Suppressor macrophage treated with lipopolysaccharide for 1 hour (primary cell): ENCODE results near the gene MPPED2.
A peak's percentile ranks its signal among the peaks of the same experiment; 100 is the strongest.
"Not testable (repeated sequence)": the region's sequence is repeated elsewhere in the genome, so short reads cannot be mapped to it uniquely, and the experiment has no call there.

Experiments
- DNase-seq, 3 donors: peaks; one replicate each; pipeline ENCODE4 v3.0.0-alpha.2; 2020 to 2022

MPPED2 gene

DNA sequence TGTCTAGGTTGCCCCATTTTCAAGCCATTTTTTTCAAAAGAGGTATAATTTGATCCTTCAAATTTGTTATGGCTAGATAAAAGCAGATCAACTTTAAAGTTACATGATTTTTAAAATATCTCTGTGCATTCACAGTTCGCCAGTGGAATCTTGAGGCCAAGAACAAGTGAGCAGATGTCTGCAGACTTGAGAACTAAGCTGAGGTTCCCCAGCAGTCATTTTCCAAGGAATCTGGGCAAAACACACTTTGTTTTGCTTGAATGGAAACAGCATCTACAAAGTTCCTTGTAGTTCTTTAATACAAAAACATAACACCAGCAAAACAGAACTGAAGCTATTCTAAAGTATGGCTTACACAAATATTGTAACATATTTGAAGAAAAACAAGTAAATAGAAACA, 7.7 kb downstream of the MPPED2 start:
- DNase-seq, result no peak

DNA sequence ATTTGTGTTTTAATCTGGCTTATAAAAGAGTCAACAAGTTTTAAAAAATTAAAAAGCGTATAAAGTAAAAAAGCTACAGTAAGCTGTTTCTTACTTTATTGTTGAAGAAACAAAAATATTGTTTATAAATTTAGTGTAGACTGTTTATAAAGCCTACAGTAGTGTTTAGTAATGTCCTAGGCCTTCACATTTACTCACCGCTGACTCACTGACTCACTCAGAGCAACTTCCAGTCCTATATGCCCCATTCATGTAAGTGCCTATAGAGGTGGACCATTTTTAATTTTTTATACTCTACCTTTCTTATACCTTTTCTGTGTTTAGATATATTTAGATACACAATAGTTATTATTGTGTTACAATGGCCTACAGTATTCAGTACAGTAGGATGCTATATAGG, 12.2 kb downstream of the MPPED2 start:
- no peak for DNase-seq

DNA sequence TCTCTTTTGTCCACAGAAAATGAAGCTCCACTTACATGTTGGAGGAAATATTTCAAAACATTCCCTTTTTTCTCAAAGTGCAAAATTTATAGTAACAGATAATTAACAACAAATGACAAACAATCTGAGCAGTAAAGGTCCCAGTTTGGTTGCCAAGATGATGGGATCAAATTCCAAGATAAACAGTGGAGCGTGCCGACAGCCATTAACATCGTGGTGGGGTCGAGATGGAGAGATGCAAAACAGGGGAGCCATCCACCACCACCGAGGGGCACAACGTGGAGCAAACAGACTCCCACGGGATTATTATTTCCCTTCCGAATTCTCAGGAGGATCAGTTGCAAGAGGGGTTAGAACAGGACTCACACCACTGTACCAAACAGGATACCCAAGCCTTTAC, 17.2 kb downstream of the MPPED2 start:
- DNase-seq, result no peak

DNA sequence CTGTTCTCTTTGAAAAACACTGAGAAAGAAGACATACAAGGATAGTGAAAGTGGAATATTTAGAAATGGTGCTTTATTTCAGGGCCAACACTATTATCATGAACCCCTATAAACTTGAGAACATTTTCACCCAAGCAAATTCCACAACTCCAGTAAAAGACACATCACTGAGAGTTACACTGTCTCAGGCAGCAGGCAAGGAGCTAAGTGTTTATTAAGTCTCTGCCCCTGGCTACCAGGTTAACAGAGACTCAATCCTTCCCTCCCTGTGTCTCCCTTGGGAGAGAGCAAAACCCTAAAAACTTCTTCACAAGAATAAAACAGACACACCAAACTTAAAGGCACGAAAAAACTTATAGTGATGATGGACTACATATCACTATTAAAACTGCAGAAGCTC, 18.5 kb downstream of the MPPED2 start:
- no peak for DNase-seq

DNA sequence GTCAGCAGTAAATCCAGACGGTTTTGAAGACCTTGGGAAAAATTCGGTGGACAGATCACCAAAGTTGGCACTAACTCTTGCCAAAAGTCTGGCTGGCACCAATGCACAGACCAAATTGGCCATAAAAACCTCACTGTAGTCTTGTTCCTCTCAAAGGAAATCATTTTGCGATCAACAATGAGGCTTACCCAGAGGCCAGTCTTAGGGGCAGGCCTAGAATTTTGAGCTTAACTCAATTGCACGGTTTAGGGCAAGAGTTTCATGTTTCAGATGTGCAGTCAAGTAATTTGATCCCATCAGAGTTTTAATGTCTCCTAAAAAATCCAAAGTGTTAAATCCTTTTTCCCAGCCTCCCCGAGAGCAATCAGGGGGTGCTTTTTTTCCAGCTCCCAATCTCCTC, 19.0 kb downstream of the MPPED2 start:
- no peak for DNase-seq

DNA sequence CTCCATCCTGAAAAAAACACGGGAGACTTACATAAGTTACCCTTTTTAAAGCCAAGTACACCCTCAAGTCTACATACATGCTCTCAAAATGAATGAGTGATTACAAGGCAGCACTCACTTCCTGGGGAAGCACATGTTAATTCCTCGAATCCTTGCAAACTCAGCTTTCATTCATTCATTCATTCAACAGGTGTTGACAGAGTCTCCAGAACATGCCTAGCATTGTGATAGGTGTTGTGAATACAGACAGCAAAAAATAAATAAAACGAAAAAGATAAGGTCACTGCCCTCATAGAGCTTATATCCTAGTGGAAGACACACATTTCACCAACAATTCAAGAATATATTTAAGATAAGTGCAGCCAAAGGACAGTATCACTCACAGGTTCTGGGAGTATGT, 19.7 kb downstream of the MPPED2 start:
- no peak for DNase-seq

DNA sequence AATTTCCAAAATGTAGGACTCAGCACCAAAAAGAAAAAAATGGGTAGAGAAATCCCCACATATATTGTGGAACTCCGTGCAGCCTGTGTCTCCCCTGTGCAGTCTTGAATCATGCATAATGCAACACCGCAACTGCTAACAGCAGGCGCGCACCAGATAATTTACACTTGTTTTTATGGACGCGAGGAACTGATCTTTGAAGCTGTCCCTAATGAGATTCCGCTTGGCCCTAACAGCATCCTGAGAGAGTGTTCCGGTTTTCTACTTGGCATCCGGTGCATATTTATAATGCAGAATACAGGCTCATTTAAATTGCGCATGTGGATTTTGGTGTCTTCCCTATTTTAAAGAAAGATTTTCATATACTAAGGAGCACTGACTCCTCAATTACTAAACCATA, 21.1 kb downstream of the MPPED2 start:
- no peak for DNase-seq

DNA sequence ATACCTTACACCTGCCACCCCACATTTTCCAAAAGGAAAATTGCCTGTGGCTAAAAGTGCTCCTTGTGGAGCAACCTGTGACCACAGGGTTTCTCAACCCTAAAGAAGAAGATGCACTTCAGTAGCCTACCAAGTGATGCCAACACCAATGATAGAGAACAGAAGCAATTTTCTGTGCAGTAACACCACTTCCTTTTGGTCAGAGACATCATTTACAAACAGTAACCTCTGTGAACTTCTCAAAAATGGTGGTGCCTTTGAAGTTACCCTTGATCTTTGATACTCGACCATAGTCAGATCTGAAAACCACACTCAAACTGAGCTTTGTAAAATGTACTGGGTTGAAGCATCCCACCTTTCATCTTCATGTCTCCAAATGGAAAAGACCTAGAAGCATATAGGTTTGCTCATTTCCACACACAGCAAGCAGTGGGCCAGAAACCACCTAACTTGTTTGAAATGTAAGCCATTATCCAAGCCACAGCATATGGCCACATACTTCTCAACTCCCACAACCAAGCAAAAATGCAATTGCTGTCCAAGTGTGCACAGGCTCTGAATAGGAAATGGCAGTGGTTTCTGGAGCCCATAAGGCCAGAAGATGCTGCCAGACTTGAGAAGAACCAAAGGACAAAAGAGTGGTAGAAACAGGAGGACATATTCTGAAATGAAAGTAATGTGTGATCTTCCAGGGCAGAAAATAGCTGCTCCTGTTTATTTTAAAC, 24.3 kb downstream of the MPPED2 start:
- DNase-seq, result no peak

DNA sequence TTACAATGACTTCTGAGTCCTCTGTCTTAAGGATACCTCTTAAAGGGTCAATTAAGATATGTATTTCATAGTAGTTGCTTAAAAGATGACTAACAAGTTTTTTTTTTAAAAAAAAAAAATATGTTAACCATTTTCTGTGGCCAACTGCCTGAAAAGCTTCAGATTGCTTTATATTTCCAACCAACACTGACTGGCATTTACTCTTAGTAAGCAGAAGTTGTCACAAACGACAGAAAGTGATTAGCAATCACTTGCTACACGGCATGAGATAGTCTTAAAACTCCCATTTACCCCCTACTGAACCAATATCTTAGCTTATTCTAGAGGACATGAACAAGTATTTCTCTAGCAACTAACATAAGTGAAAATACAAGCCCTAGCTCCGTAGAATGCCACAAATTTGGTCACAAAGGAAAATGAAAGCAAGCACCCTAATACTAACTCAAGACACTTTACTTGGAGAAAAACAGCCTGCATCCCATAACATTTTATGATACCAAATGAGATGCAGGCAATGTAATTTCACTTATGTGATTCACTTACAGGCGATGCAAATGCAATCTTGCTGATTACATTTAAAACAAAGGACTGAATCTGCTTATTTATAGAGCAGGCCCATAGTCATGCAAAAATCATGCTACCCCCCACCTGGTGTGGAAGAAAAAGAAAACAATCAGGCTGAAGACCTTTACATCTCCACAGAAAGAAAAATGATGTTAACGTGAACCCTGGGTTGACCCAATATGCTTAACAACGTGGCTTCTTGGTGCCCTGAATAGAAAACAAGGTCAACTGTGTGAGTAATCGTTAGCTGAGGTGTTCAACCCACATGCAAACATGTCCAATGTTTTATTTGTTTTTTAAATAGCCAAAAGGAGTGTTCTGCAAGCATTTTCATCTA, 25.7 kb downstream of the MPPED2 start:
- DNase-seq, result no peak

DNA sequence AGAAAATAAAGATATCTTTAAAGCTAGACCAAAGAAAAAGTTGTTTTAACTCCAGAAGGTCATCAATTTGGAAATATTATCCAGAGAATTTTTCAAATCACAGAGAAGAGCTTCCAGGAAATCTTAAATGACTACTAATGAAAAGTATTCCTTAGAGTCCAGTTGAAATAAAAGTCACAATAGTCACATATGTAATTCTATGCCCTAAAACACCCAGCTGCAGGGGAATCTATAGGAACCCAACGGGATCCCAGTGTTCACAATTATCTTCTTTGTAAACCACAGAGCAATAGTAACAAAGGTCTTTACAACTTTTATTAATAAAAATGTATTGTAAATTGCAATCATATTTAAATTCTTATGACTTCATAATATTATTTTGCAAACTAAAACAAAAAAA, 27.1 kb downstream of the MPPED2 start:
- DNase-seq, result no peak

DNA sequence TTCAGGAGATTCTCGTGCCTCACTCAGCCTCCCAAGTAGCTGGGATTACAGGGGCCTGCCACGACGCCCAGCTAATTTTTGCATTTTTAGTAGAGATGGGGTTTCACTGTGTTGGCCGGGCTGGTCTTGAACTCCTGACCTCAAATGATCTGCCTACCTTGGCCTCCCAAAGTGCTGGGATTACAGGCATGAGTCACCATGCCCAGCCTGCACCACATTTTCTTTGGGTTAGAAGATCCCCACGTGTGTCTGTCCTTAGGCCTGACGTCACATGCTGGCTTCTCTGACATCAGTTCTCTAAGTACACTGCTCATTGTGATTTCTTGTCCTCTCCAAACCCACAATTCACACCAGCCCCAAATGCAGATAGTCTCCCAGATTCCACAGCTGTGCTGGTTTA, 31.6 kb downstream of the MPPED2 start:
- DNase-seq, result not testable (repeated sequence)

DNA sequence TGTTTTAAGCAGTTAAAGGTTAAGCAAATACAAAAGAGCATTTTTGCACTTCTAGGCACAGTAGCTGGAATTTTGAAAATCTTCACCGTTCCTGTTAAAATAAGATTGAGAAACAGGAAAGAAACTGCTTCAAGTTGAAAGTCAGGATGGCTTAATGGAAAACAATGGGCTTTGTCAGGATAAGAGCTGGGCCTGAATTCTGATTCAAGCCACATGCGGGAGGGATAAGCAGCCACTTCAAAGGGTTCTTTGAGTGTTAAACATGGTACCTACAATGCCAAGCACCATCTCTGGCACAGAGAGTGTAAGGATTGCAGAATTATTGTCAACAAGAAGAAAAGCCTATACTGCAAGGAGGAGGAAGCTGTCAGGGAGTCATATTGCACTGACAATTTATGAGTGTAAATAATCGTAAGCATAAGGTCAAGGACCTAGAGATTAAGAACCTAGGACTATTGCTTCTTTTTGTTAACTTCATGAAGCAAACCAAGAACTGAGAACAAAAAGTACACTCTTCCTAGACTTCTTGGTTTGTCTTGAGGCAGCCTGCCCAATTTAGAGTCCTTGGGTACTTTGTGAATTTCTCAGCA, 32.5 kb downstream of the MPPED2 start:
- DNase-seq, result no peak

DNA sequence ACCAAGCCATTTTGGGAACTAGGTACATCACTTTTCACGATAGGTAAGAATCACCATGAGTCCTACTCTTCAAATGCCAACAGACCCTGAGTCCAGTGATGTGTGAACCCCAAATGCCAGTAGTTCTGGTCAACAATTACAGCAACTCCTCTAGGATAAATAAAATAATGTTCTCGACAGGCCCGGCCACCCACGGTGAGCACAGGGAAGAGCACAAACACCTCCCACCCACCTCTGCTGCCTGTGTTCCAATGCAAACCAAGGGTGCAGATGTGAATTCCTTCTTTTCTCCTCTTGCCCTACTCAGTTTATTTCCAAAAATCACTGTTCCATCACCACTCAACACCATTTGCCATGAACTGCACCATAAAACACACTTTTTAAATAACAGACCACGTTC, 33.3 kb downstream of the MPPED2 start:
- DNase-seq, result no peak

DNA sequence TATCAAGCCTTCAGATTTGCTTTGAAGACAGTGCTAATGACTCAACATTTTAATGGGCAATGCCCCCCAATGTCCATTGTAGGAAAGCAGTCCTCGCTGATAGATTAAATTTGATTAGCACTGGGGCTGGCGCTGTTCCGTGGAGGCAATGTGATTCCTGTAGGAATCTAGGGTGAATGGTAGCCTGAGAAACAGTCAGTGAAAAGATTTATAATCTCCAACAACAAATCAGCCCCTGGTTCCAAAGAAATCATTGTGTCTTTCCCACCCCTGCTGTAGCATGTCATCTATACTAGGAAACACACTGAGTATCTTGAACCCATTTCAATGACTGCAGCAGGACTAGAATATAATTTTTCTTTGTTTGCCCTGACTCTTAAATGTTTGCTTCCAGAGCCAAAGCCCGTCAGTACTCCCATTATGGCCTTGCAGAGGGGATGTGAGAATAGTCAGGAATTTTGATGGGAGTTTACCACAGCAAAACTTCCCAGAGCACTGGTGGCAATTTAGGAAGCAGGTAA, 36.1 kb downstream of the MPPED2 start:
- DNase-seq, result no peak

DNA sequence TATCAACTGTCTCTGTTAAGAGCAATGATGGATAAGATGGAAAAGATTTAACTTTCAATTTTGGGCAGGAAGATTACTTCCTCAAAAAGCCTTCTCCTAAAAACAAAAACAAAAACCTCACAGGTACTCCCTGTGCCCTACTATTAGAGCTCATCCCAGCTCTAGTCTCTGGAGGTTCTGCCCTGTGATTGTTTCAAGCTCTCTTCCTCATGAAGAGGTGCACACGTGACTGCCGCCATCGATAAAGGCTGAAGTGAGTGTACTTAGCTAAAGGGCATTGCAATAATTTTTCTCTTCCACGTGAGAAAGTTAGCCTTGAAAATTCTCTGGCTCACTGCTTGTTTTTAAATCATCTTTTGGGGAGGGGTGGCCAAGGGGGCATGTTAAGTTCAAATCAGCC, 36.6 kb downstream of the MPPED2 start:
- DNase-seq, result no peak

DNA sequence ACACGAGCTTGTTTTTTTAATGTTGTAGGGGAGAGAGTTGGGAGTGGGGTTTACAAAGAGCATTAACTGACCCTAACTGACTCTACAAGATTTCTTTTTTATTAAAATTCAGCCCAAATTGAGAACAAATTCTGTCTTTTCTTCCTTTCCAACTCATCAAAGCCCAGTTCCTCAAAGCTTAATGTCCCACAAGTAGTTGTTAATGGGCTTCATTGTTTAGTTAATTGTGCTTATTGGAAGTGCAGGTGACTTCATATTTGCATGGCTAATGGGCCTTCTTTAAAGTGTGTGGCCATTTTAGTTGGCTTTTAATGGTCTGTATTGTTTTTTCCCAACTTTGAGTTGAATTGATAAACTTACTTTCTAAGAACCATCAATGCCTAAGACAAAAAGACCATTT, 39.8 kb downstream of the MPPED2 start:
- no peak for DNase-seq

DNA sequence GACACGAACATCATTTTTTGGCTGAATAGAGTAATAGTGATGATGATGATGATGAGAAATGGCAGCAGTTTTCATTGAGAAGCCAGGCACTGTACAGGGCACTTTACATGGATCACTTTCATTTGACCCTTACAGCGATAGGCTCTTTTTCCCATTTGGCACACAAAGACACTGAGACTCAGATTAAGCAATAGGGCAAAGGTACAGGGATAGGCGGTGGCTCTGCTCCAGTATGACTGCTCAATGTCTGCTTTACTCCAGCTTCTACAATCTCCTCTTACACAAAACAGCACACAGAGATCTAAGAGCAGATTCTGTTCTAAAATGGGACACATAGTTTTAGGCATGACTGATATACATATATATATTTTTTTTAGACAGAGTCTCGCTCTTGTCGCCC, 40.6 kb downstream of the MPPED2 start:
- DNase-seq, result no peak

DNA sequence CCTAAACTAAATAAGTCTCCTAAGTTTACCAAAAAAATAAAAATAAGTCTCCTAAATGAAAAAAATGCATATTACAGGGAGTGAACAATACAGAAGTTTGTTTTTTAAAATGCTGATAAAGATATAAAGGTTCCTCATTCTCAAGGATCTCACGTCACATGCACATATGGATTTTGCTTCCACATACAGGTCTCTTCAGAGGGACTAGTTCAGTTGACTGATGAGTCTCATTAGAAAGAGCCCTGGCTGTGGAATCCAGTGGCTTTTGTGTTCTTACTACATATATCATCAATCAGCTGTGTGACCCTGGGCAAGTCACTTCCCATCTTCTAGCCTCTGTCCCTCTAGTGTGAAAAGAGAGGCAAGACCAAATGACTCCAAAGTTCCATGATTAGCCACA, 43.1 kb downstream of the MPPED2 start:
- peak; percentile 14 to 37 (median 30) for DNase-seq

DNA sequence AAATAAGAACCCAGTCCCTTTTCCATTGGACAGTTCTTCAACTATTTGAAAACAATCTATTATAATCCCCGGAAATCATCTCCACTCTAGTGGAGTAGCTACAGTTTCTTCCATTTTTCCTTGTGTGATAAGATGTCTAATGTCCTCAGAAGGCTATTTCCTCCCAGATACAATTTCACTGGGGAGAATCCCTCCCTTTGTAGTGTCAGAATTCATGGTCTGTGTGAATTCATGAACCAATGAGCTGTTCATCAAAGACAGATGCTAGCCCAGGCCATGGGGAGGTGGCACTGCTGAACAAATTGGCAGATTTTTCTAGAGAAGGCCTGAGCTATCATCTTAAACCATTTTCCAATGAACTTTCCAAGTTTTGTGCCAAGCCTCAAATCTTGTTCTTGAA, 45.4 kb downstream of the MPPED2 start:
- DNase-seq, result no peak

DNA sequence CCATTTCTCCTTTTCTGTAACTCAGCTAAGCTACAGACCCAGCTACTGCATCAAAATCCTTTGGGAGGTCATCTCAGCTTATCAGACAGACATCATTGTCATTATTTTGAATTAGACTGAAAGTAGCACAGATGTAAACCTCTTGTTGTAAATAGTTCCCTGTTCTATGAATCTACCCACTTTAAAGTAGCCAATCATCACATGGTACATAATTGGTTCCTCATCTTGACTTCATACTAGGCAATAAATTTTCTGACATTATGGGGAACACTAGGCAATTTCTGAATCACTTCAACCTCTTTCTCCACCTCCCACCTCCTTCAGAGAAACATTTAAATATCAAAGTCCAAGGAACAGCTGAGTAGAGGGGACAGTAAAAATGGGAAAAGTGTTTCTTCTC, 47.9 kb downstream of the MPPED2 start:
- peak; percentile 3 to 32 (median 20) for DNase-seq

DNA sequence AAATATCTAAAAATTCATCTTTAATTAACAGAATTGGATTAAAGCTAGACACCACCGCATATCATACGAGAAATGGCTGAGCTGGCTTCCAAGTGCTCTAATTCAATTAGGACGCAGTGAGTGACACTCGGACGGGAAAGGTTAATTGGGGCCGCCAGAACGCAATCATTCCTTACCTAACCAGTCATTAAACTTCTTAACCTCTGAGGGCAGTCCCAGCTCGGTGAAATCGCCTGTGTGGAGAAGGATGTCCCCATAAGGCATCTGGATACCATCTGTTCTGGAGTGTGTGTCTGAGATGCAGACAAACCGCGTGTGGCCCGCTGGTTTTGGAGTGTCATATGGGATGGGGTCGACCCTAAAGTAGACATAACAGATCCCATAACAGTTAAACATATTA, 50.3 kb downstream of the MPPED2 start:
- DNase-seq, result no peak

DNA sequence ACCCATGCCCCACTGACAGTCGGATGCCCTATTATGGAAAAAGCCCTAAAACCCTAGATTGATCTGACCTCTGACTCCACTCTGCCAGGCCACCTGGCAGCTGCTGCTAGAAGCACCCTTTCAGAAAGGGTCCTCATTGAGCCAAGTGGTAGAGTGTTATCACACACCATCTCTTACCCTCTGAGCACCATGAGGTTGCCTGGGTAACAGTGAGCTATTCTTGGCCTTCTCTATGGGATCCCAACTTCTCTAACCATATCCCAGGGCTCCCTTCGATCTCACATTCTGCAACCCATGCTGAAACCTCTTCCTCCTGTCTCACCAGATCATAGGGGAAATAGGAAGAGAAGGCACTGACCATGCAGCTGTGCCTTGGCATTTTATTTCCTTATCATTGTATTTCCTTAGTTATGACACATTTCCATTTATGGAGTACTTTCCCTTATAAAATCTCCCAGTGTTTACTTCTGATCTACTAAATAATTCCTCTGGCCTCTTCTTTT, 52.7 kb downstream of the MPPED2 start:
- DNase-seq, result no peak

DNA sequence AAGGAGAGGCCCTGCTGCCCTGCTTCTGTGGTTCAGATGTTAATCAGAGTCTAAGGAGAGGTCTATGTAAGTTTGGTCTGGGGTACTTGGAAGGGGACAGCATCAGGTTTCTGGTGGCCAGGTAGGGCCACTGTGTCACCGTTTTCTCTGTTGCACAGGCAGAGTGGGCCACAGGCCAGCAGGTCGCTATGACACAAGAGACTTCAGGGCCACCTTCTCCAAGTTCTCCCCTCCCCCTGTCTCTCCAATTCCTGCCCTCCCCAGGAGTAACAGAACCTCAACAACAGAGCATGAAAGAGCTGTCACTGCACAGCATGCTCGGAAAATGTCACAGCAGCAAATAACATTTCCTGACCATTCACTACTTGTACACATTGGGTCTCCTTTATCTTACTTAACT, 58.6 kb downstream of the MPPED2 start:
- no peak for DNase-seq

DNA sequence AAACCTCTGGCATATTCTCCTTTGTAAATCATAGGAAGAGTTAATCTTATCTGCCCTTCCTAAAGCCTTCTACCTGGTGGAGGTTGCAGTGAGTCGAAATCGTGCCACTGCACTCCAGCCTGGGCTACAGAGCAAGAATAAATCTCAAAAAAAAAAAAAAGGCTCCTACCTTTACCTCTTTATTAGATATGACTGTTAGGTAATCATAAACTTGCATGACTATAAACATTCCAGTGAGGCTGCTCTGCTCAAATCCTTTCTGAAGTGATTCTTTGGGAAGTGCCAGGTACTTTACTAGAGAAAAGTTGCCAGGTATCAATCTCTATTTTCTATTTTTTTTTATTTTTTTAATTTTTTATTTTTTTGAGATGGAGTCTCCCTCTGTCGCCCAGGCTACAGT, 59.6 kb downstream of the MPPED2 start:
- DNase-seq, result no peak
